ENCODE measurements around the gene TRIM15.

TRIM15 gene

GRCh38 chr6:30167101-30167500 is 3.8 kb downstream of the TRIM15 start:
- Histone ChIP-seq H3K4me3 (ENCODE audit: low read length) (no peak overlapping the region), H3K9ac (ENCODE audit: low read depth, low read length) (no peak overlapping the region), H3K4me2 (ENCODE audit: low read length) (no peak overlapping the region), H3K4me1 (ENCODE audit: control insufficient read depth, insufficient read depth, low read length) (peaks cover 5% of the 10 kb centered on the region), H3K27me3 (ENCODE audit: control insufficient read depth, insufficient read depth, low read length) (peaks cover 72% of the 10 kb centered on the region), H3K36me3 (ENCODE audit: insufficient read depth, low read length) (no peaks in the 10 kb centered on the region), H3K9me3 (replicated peaks; ENCODE audit: low read length) (no peaks in the 10 kb centered on the region)

- no peak overlapping the region for H3K4me2 ChIP-seq (ENCODE audit: low read length)
- H3K36me3 ChIP-seq (ENCODE audit: insufficient read depth, low read length) = no peaks in the 10 kb centered on the region
- no peak overlapping the region for H3K9ac ChIP-seq (ENCODE audit: low read depth, low read length)
- H3K4me1 ChIP-seq (ENCODE audit: control insufficient read depth, insufficient read depth, low read length) = peaks cover 5% of the 10 kb centered on the region
- H3K9me3 ChIP-seq (replicated peaks; ENCODE audit: low read length) = no peaks in the 10 kb centered on the region
- H3K27me3 ChIP-seq (ENCODE audit: control insufficient read depth, insufficient read depth, low read length) = peaks cover 76% of the 10 kb centered on the region
- no peak overlapping the region for H3K4me3 ChIP-seq (ENCODE audit: low read length)
Observed at GRCh38 chr6:30168741-30169140, 5.4 kb downstream of the TRIM15 start.

GRCh38 chr6:30169658-30170614 is 6.6 kb downstream of the TRIM15 start:
- Histone ChIP-seq H3K4me1 (ENCODE audit: control insufficient read depth, insufficient read depth, low read length) (peaks cover 5% of the 10 kb centered on the region), H3K4me3 (ENCODE audit: low read length) (no peak overlapping the region), H3K4me2 (ENCODE audit: low read length) (no peak overlapping the region), H3K9me3 (replicated peaks; ENCODE audit: low read length) (no peaks in the 10 kb centered on the region), H3K9ac (ENCODE audit: low read depth, low read length) (no peak overlapping the region), H3K36me3 (ENCODE audit: insufficient read depth, low read length) (no peaks in the 10 kb centered on the region), H3K27me3 (ENCODE audit: control insufficient read depth, insufficient read depth, low read length) (peaks cover 79% of the 10 kb centered on the region)

- Histone ChIP-seq H3K36me3 (ENCODE audit: insufficient read depth, low read length) (no peaks in the 10 kb centered on the region), H3K9ac (ENCODE audit: low read depth, low read length) (no peak overlapping the region), H3K4me3 (ENCODE audit: low read length) (no peak overlapping the region), H3K4me2 (ENCODE audit: low read length) (peak overlapping the region; percentile 30), H3K9me3 (replicated peaks; ENCODE audit: low read length) (no peaks in the 10 kb centered on the region), H3K4me1 (ENCODE audit: control insufficient read depth, insufficient read depth, low read length) (peaks cover 5% of the 10 kb centered on the region), H3K27me3 (ENCODE audit: control insufficient read depth, insufficient read depth, low read length) (peaks cover 90% of the 10 kb centered on the region)
Observed at GRCh38 chr6:30171677-30172471, 8.5 kb downstream of the TRIM15 start.

- peaks cover 90% of the 10 kb centered on the region for H3K27me3 ChIP-seq (ENCODE audit: control insufficient read depth, insufficient read depth, low read length)
- H3K36me3 ChIP-seq (ENCODE audit: insufficient read depth, low read length) = no peaks in the 10 kb centered on the region
- H3K9ac ChIP-seq (ENCODE audit: low read depth, low read length) = no peak overlapping the region
- H3K9me3 ChIP-seq (replicated peaks; ENCODE audit: low read length) = no peaks in the 10 kb centered on the region
- H3K4me1 ChIP-seq (ENCODE audit: control insufficient read depth, insufficient read depth, low read length) = peaks cover 5% of the 10 kb centered on the region
- H3K4me3 ChIP-seq (ENCODE audit: low read length) = no peak overlapping the region
- H3K4me2 ChIP-seq (ENCODE audit: low read length) = no peak overlapping the region
Observed at GRCh38 chr6:30172681-30173080, 9.3 kb downstream of the TRIM15 start.

GRCh38 chr6:30175765-30176164 is 12.4 kb downstream of the TRIM15 start:
- Histone ChIP-seq H3K27me3 (ENCODE audit: control insufficient read depth, insufficient read depth, low read length) (peaks cover 75% of the 10 kb centered on the region), H3K4me2 (ENCODE audit: low read length) (no peak overlapping the region), H3K9ac (ENCODE audit: low read depth, low read length) (no peak overlapping the region), H3K9me3 (replicated peaks; ENCODE audit: low read length) (peaks cover 5% of the 10 kb centered on the region), H3K4me3 (ENCODE audit: low read length) (no peak overlapping the region), H3K36me3 (ENCODE audit: insufficient read depth, low read length) (no peaks in the 10 kb centered on the region), H3K4me1 (ENCODE audit: control insufficient read depth, insufficient read depth, low read length) (peaks cover 5% of the 10 kb centered on the region)

GRCh38 chr6:30178837-30179236 is 15.5 kb downstream of the TRIM15 start:
- no peaks in the 10 kb centered on the region for H3K36me3 ChIP-seq (ENCODE audit: insufficient read depth, low read length)
- H3K9ac ChIP-seq (ENCODE audit: low read depth, low read length) = no peak overlapping the region
- H3K4me3 ChIP-seq (ENCODE audit: low read length) = no peak overlapping the region
- peaks cover 48% of the 10 kb centered on the region for H3K27me3 ChIP-seq (ENCODE audit: control insufficient read depth, insufficient read depth, low read length)
- no peaks in the 10 kb centered on the region for H3K4me1 ChIP-seq (ENCODE audit: control insufficient read depth, insufficient read depth, low read length)
- no peak overlapping the region for H3K4me2 ChIP-seq (ENCODE audit: low read length)
- H3K9me3 ChIP-seq (replicated peaks; ENCODE audit: low read length) = peaks cover 11% of the 10 kb centered on the region

GRCh38 chr6:30180145-30180544 is 16.8 kb downstream of the TRIM15 start:
- H3K4me3 ChIP-seq (ENCODE audit: low read length) = no peak overlapping the region
- H3K36me3 ChIP-seq (ENCODE audit: insufficient read depth, low read length) = peaks cover 3% of the 10 kb centered on the region
- H3K4me2 ChIP-seq (ENCODE audit: low read length) = no peak overlapping the region
- H3K9me3 ChIP-seq (replicated peaks; ENCODE audit: low read length) = peaks cover 11% of the 10 kb centered on the region
- H3K4me1 ChIP-seq (ENCODE audit: control insufficient read depth, insufficient read depth, low read length) = no peaks in the 10 kb centered on the region
- H3K9ac ChIP-seq (ENCODE audit: low read depth, low read length) = no peak overlapping the region
- peaks cover 35% of the 10 kb centered on the region for H3K27me3 ChIP-seq (ENCODE audit: control insufficient read depth, insufficient read depth, low read length)

- H3K36me3 ChIP-seq (ENCODE audit: insufficient read depth, low read length) = peaks cover 37% of the 10 kb centered on the region
Observed at GRCh38 chr6:30184417-30185031, 21.2 kb downstream of the TRIM15 start.

GRCh38 chr6:30185846-30186484 is 22.6 kb downstream of the TRIM15 start:
- H3K9ac ChIP-seq (ENCODE audit: low read depth, low read length) = no peak overlapping the region
- peaks cover 5% of the 10 kb centered on the region for H3K9me3 ChIP-seq (replicated peaks; ENCODE audit: low read length)
- H3K36me3 ChIP-seq (ENCODE audit: insufficient read depth, low read length) = peaks cover 51% of the 10 kb centered on the region
- H3K4me2 ChIP-seq (ENCODE audit: low read length) = no peak overlapping the region
- no peaks in the 10 kb centered on the region for H3K27me3 ChIP-seq (ENCODE audit: control insufficient read depth, insufficient read depth, low read length)
- no peaks in the 10 kb centered on the region for H3K4me1 ChIP-seq (ENCODE audit: control insufficient read depth, insufficient read depth, low read length)
- H3K4me3 ChIP-seq (ENCODE audit: low read length) = no peak overlapping the region

More at GRCh38 chr6:30184417-30185031, 21.2 kb downstream of the TRIM15 start:
- H3K4me3 ChIP-seq (ENCODE audit: low read length) = no peak overlapping the region
- peaks cover 4% of the 10 kb centered on the region for H3K27me3 ChIP-seq (ENCODE audit: control insufficient read depth, insufficient read depth, low read length)
- H3K9me3 ChIP-seq (replicated peaks; ENCODE audit: low read length) = peaks cover 10% of the 10 kb centered on the region
- no peak overlapping the region for H3K4me2 ChIP-seq (ENCODE audit: low read length)
- H3K9ac ChIP-seq (ENCODE audit: low read depth, low read length) = no peak overlapping the region
- H3K4me1 ChIP-seq (ENCODE audit: control insufficient read depth, insufficient read depth, low read length) = no peaks in the 10 kb centered on the region

GRCh38 chr6:30188541-30188940 is 25.2 kb downstream of the TRIM15 start:
- Histone ChIP-seq H3K4me1 (ENCODE audit: control insufficient read depth, insufficient read depth, low read length) (no peaks in the 10 kb centered on the region), H3K4me2 (ENCODE audit: low read length) (no peak overlapping the region)

More at GRCh38 chr6:30188541-30188940, 25.2 kb downstream of the TRIM15 start:
- Histone ChIP-seq H3K9ac (ENCODE audit: low read depth, low read length) (no peak overlapping the region), H3K27me3 (ENCODE audit: control insufficient read depth, insufficient read depth, low read length) (no peaks in the 10 kb centered on the region), H3K9me3 (replicated peaks; ENCODE audit: low read length) (no peaks in the 10 kb centered on the region), H3K4me3 (ENCODE audit: low read length) (no peak overlapping the region), H3K36me3 (ENCODE audit: insufficient read depth, low read length) (peaks cover 55% of the 10 kb centered on the region)
